Measurements from ENCODE around the gene PARN. TPM values are rescaled to one million over a fixed set of nuclear protein-coding genes. Genes with fewer than 3 reads are reported as not detected.
"Not testable (repeated sequence)": the region's sequence is repeated elsewhere in the genome, so short reads cannot be mapped to it uniquely, and the experiment has no call there.

The PARN gene
- total RNA-seq, 1 experiment from 2014 or later: 27.2 TPM

GRCh38 chr16:14424595-14424994 is 205.5 kb downstream of the PARN start:
- no peak for DNase-seq (ENCODE audit: low spot score)
- in situ Hi-C loops (cut with HindIII; ENCODE audit: low sequenced_read_pairs): no loop called here

GRCh38 chr16:14423344-14423743 is 206.7 kb downstream of the PARN start:
- DNase-seq (ENCODE audit: low spot score): no peak
- in situ Hi-C loops (cut with HindIII; ENCODE audit: low sequenced_read_pairs): no loop called here

- no peak for DNase-seq (ENCODE audit: low spot score)
- in situ Hi-C loops (cut with HindIII; ENCODE audit: low sequenced_read_pairs): no loop called here
Measured at GRCh38 chr16:14420721-14421488, 209.2 kb downstream of the PARN start.

GRCh38 chr16:14420243-14420642 is 209.8 kb downstream of the PARN start:
- in situ Hi-C loops (cut with HindIII; ENCODE audit: low sequenced_read_pairs): not testable (repeated sequence)

GRCh38 chr16:14419817-14420216 is 210.2 kb downstream of the PARN start:
- in situ Hi-C loops (cut with HindIII; ENCODE audit: low sequenced_read_pairs): no loop called here

More at GRCh38 chr16:14420243-14420642, 209.8 kb downstream of the PARN start:
- DNase-seq (ENCODE audit: low spot score): not testable (repeated sequence)

GRCh38 chr16:14418795-14419225 is 211.2 kb downstream of the PARN start:
- DNase-seq (ENCODE audit: low spot score): no peak
- in situ Hi-C loops (cut with HindIII; ENCODE audit: low sequenced_read_pairs): no loop called here

More at GRCh38 chr16:14419817-14420216, 210.2 kb downstream of the PARN start:
- no peak for DNase-seq (ENCODE audit: low spot score)

GRCh38 chr16:14416184-14416583 is 213.9 kb downstream of the PARN start:
- DNase-seq (ENCODE audit: low spot score): no peak
- in situ Hi-C loops (cut with HindIII; ENCODE audit: low sequenced_read_pairs): no loop called here

- no peak for DNase-seq (ENCODE audit: low spot score)
- in situ Hi-C loops (cut with HindIII; ENCODE audit: low sequenced_read_pairs): no loop called here
Measured at GRCh38 chr16:14415291-14415690, 214.8 kb downstream of the PARN start.

- in situ Hi-C loops (cut with HindIII; ENCODE audit: low sequenced_read_pairs): no loop called here
Measured at GRCh38 chr16:14409563-14409962, 220.5 kb downstream of the PARN start.

GRCh38 chr16:14407786-14408399 is 222.2 kb downstream of the PARN start:
- in situ Hi-C loops (cut with HindIII; ENCODE audit: low sequenced_read_pairs): no loop called here
- DNase-seq (ENCODE audit: low spot score): no peak

More at GRCh38 chr16:14409563-14409962, 220.5 kb downstream of the PARN start:
- no peak for DNase-seq (ENCODE audit: low spot score)

- no peak for DNase-seq (ENCODE audit: low spot score)
- in situ Hi-C loops (cut with HindIII; ENCODE audit: low sequenced_read_pairs): no loop called here
Measured at GRCh38 chr16:14405611-14406537, 224.2 kb downstream of the PARN start.

GRCh38 chr16:14403001-14403389 is 227.1 kb downstream of the PARN start:
- DNase-seq (ENCODE audit: low spot score); in situ Hi-C loops (cut with HindIII; ENCODE audit: low sequenced_read_pairs): not testable (repeated sequence)

- in situ Hi-C loops (cut with HindIII; ENCODE audit: low sequenced_read_pairs); DNase-seq (ENCODE audit: low spot score): not testable (repeated sequence)
Measured at GRCh38 chr16:14402114-14403000, 227.7 kb downstream of the PARN start.

- in situ Hi-C loops (cut with HindIII; ENCODE audit: low sequenced_read_pairs): not testable (repeated sequence)
Measured at GRCh38 chr16:14401711-14402061, 228.4 kb downstream of the PARN start.

GRCh38 chr16:14400978-14401710 is 228.9 kb downstream of the PARN start:
- DNase-seq (ENCODE audit: low spot score); in situ Hi-C loops (cut with HindIII; ENCODE audit: low sequenced_read_pairs): not testable (repeated sequence)

More at GRCh38 chr16:14401711-14402061, 228.4 kb downstream of the PARN start:
- not testable (repeated sequence) for DNase-seq (ENCODE audit: low spot score)

- no peak for DNase-seq (ENCODE audit: low spot score)
- in situ Hi-C loops (cut with HindIII; ENCODE audit: low sequenced_read_pairs): no loop called here
Measured at GRCh38 chr16:14400285-14400977, 229.6 kb downstream of the PARN start.

Data from G401 (cell line).